ENCODE measurements around the gene NPY4R.
"Not testable (repeated sequence)": the region's sequence is repeated elsewhere in the genome, so short reads cannot be mapped to it uniquely, and the experiment has no call there.

Gene NPY4R

DNA sequence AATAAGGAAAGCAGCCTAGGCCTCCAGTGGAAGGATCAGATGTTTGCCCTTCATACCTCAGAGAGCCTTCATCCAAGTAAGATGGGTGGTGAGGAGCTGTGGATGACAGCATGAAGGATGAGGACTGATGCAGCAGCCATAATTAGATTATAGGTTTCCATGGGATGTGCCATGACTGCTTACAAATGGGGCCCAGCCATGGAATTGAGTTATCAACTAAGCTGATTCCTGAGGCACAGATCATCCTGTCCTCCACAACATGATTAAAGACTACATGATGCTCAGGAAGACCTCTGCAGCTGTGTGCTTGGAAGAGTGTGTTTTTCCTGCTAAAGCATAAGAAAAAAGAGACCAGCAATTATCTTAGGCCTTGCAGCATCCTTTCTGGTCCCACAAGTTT is 54.6 kb downstream of the NPY4R start:
- H3K9me3 ChIP-seq (ENCODE audit: insufficient read depth, low read depth, low read length); H3K23ac ChIP-seq (ENCODE audit: low read length); H2AFZ ChIP-seq (ENCODE audit: insufficient read depth, low read length, poor library complexity); H2BK12ac ChIP-seq (ENCODE audit: low read length); H4K91ac ChIP-seq (ENCODE audit: low read depth, low read length); H2AK5ac ChIP-seq (ENCODE audit: low read length); H3K4me1 ChIP-seq (ENCODE audit: control insufficient read depth in 1 of 2, insufficient read depth in 2 of 2, low read length in 2 of 2); H3K27ac ChIP-seq (ENCODE audit: low read depth, low read length); H4K8ac ChIP-seq (ENCODE audit: low read depth, low read length); H3K79me2 ChIP-seq (ENCODE audit: control insufficient read depth, insufficient read depth, low read length, poor library complexity); H2BK5ac ChIP-seq (ENCODE audit: low read depth, low read length, poor library complexity); H3K36me3 ChIP-seq (ENCODE audit: control insufficient read depth in 1 of 2, insufficient read depth in 2 of 2, low read length in 2 of 2); DNase-seq; H2BK120ac ChIP-seq (ENCODE audit: insufficient read depth, low read length, poor library complexity); H3K79me1 ChIP-seq (ENCODE audit: low read length); H3K4ac ChIP-seq (ENCODE audit: low read depth, low read length); H3K9ac ChIP-seq (ENCODE audit: low read length); H3K14ac ChIP-seq (ENCODE audit: low read length); H3K4me2 ChIP-seq (ENCODE audit: low read length); H3K4me3 ChIP-seq (ENCODE audit: low read depth, low read length); H4K12ac ChIP-seq (ENCODE audit: low read depth, low read length); H3K18ac ChIP-seq (ENCODE audit: low read length); H3K27me3 ChIP-seq (ENCODE audit: insufficient read depth, low read length): not testable (repeated sequence)

All from trophoblast cell (in vitro differentiated cells and primary cell).